H9 (cell line): ENCODE measurements around the gene FAM161B. TPM values are rescaled to one million over a fixed set of nuclear protein-coding genes. Genes with fewer than 3 reads are reported as not detected.

Source experiments
- DNase-seq: peaks from one replicate; pipeline ENCODE4 v3.0.0-alpha.2; 2017
- H2AFZ ChIP-seq: one replicate; pipeline ENCODE4 v1.6.1; 2013; ENCODE audit warnings: mild to moderate bottlenecking, low read length, control low read depth, moderate library complexity
- H2AK5ac ChIP-seq: 2 replicates; pipeline ENCODE4 v1.6.1; 2013; ENCODE audit warnings: low read length, control low read depth, mixed read lengths; ENCODE audit not compliant: insufficient read length
- H2BK120ac ChIP-seq: one replicate; pipeline ENCODE4 v1.6.1; 2013; ENCODE audit warnings: low read depth, mild to moderate bottlenecking, low read length, control low read depth, inconsistent platforms; ENCODE audit not compliant: poor library complexity, severe bottlenecking
- H2BK12ac ChIP-seq: 2 replicates; pipeline ENCODE4 v1.6.1; 2013; ENCODE audit warnings: low read length, control low read depth, mixed read lengths, low read depth; ENCODE audit not compliant: insufficient read length
- H2BK15ac ChIP-seq: 2 replicates; pipeline ENCODE4 v1.6.1; 2013; ENCODE audit warnings: low read depth, low read length, control low read depth
- H2BK20ac ChIP-seq: one replicate; pipeline ENCODE4 v1.6.1; 2013; ENCODE audit warnings: low read depth, mild to moderate bottlenecking, low read length, control low read depth, inconsistent platforms; ENCODE audit not compliant: poor library complexity, severe bottlenecking
- H2BK5ac ChIP-seq: 2 replicates; pipeline ENCODE4 v1.6.1; 2013; ENCODE audit warnings: low read length, control low read depth, mixed read lengths; ENCODE audit not compliant: insufficient read length
- H3K14ac ChIP-seq: 2 replicates; pipeline ENCODE4 v1.6.1; 2013; ENCODE audit warnings: low read length, control low read depth; ENCODE audit not compliant: insufficient read depth
- H3K18ac ChIP-seq: 2 replicates; pipeline ENCODE4 v1.6.1; 2013; ENCODE audit warnings: low read depth, mild to moderate bottlenecking, mixed read lengths, low read length, control low read depth; ENCODE audit not compliant: insufficient read length
- H3K23ac ChIP-seq: 2 replicates; pipeline ENCODE4 v1.6.1; 2013; ENCODE audit warnings: low read length, control low read depth, mixed read lengths, low read depth; ENCODE audit not compliant: insufficient read length
- H3K23me2 ChIP-seq: 2 replicates; pipeline ENCODE4 v1.6.1; 2013; ENCODE audit warnings: low read depth, mild to moderate bottlenecking, mixed read lengths, low read length, control low read depth; ENCODE audit not compliant: insufficient read length, poor library complexity, severe bottlenecking
- H3K27ac ChIP-seq: 2 replicates; pipeline ENCODE4 v1.5.1; 2013; ENCODE audit warnings: low read length, control low read depth, mixed read lengths, low read depth; ENCODE audit not compliant: insufficient read length
- H3K27me3 ChIP-seq: 2 replicates; pipeline ENCODE4 v1.6.1; 2013; ENCODE audit warnings: low read length, control low read depth, inconsistent platforms; ENCODE audit not compliant: insufficient read depth
- H3K4ac ChIP-seq: 2 replicates; pipeline ENCODE4 v1.6.1; 2013; ENCODE audit warnings: low read depth, mild to moderate bottlenecking, control low read depth, inconsistent platforms, low read length, moderate library complexity
- H3K4me1 ChIP-seq: 2 replicates; pipeline ENCODE4 v1.6.1; 2013; ENCODE audit warnings: low read length, control low read depth, inconsistent platforms; ENCODE audit not compliant: insufficient read depth
- H3K4me2 ChIP-seq: 2 replicates; pipeline ENCODE4 v1.6.1; 2013; ENCODE audit warnings: low read length, control low read depth, mixed read lengths; ENCODE audit not compliant: insufficient read length, insufficient read depth
- H3K56ac ChIP-seq: 2 replicates; pipeline ENCODE4 v1.6.1; 2013; ENCODE audit warnings: low read depth, mild to moderate bottlenecking, mixed read lengths, low read length, control low read depth; ENCODE audit not compliant: insufficient read length
- H3K79me1 ChIP-seq: 2 replicates; pipeline ENCODE4 v1.6.1; 2013; ENCODE audit warnings: low read depth, mild to moderate bottlenecking, moderate library complexity, low read length, control low read depth, inconsistent platforms; ENCODE audit not compliant: insufficient read depth, poor library complexity, severe bottlenecking
- H3K79me2 ChIP-seq: 2 replicates; pipeline ENCODE4 v1.6.1; 2013; ENCODE audit warnings: low read length, control low read depth, inconsistent platforms; ENCODE audit not compliant: insufficient read depth
- H3K9ac ChIP-seq: 2 replicates; pipeline ENCODE4 v1.6.1; 2013; ENCODE audit warnings: low read length, control low read depth, mixed read lengths; ENCODE audit not compliant: insufficient read length; ENCODE audit errors: extremely low read depth
- H3K9me3 ChIP-seq: one replicate; pipeline ENCODE4 v1.6.1; 2013; ENCODE audit warnings: low read depth, low read length, inconsistent platforms; ENCODE audit not compliant: control insufficient read depth
- H3T11ph ChIP-seq: one replicate; pipeline ENCODE4 v1.6.1; 2013; ENCODE audit warnings: mild to moderate bottlenecking, low read length, control low read depth, inconsistent platforms
- H4K20me1 ChIP-seq: one replicate; pipeline ENCODE4 v1.6.1; 2013; ENCODE audit not compliant: control insufficient read depth, insufficient read length, insufficient read depth
- H4K5ac ChIP-seq: 2 replicates; pipeline ENCODE4 v1.6.1; 2013; ENCODE audit warnings: low read depth, mild to moderate bottlenecking, mixed read lengths, low read length, control low read depth; ENCODE audit not compliant: insufficient read length
- H4K8ac ChIP-seq: replicated peaks from 2 replicates; pipeline ENCODE4 v1.6.1; 2013; ENCODE audit warnings: low read length, control low read depth, mixed read lengths, low read depth; ENCODE audit not compliant: insufficient read length
- H4K91ac ChIP-seq: 2 replicates; pipeline ENCODE4 v1.6.1; 2013; ENCODE audit warnings: low read depth, mild to moderate bottlenecking, moderate library complexity, mixed read lengths, low read length, control low read depth; ENCODE audit not compliant: insufficient read length
- H3K27ac Mint-ChIP-seq, 3 experiments: 2 replicates in 2 of 3; 3 replicates in 1 of 3; pipeline ENCODE4 v1.8.0; 2020 to 2021; ENCODE audit warnings: mixed read lengths in 3 of 3, mild to moderate bottlenecking in 1 of 3, moderate library complexity in 1 of 3
- H3K27me3 Mint-ChIP-seq: 2 replicates; pipeline ENCODE4 v1.8.0; 2021; ENCODE audit warnings: low read depth, mild to moderate bottlenecking, moderate library complexity, mixed read lengths
- H3K36me3 Mint-ChIP-seq, 3 experiments: 2 replicates in 2 of 3; 3 replicates in 1 of 3; pipeline ENCODE4 v1.8.0; 2020 to 2021; ENCODE audit warnings: low read depth in 3 of 3, mixed read lengths in 3 of 3; ENCODE audit not compliant: insufficient read depth in 1 of 3
- H3K4me1 Mint-ChIP-seq, 2 experiments: 2 replicates each; pipeline ENCODE4 v1.8.0; 2020; ENCODE audit warnings: mixed read lengths in 2 of 2
- H3K4me3 Mint-ChIP-seq, 2 experiments: 2 replicates in 1 of 2; 3 replicates in 1 of 2; pipeline ENCODE4 v1.8.0; 2020 to 2021; ENCODE audit warnings: mild to moderate bottlenecking in 2 of 2, mixed read lengths in 2 of 2, moderate library complexity in 1 of 2
- H3K9me3 Mint-ChIP-seq, 2 experiments: 2 replicates in 1 of 2; 3 replicates in 1 of 2; pipeline ENCODE4 v1.8.0; 2020; ENCODE audit warnings: mild to moderate bottlenecking in 2 of 2, mixed read lengths in 2 of 2, moderate library complexity in 1 of 2
- CTCF ChIP-seq: fragments of 200-600 bp; sonication (generic); conservative IDR thresholded peaks from 3 replicates; pipeline ENCODE4 v1.8.0; 2021; ENCODE audit warnings: antibody characterized with exemption, mild to moderate bottlenecking
- WGBS: extraction: QIAGEN DNeasy Blood & Tissue Kit; methylation state at CpG from one replicate; pipeline ENCODE4 v1.1.7; 2013; ENCODE audit warnings: missing lambda C conversion rate, low lambda C conversion rate, mixed read lengths; ENCODE audit not compliant: insufficient read length; ENCODE audit errors: extremely low coverage; 5-methylcytosine and 5-hydroxymethylcytosine counted together
- total RNA-seq: library from RNA; stranded (reverse); gene quantifications from 2 replicates; pipeline ENCODE4 v1.2.1, GENCODE V29; 2021

Gene FAM161B
- total RNA-seq, 1 experiment from 2014 or later = 0.92 TPM

GRCh38 chr14:73961192-73961591 lies 11.3 kb upstream of the FAM161B start:
- H3K79me1 ChIP-seq = no peaks in the 10 kb centered on the region
- H3T11ph ChIP-seq = no peak overlapping the region
- no peaks in the 10 kb centered on the region for H4K20me1 ChIP-seq
- WGBS = no CpG with 5 or more reads among the region's 12 CpGs
- H3K4me2 ChIP-seq = no peak overlapping the region
- no peak overlapping the region for H3K27ac ChIP-seq
- H3K4me3 Mint-ChIP-seq = no peak overlapping the region
- no peak overlapping the region for H2BK120ac ChIP-seq
- H3K23ac ChIP-seq = no peak overlapping the region
- H2BK12ac ChIP-seq = no peak overlapping the region
- H2BK5ac ChIP-seq = no peak overlapping the region
- no peaks in the 10 kb centered on the region for H3K27me3 ChIP-seq
- no peak overlapping the region for H4K5ac ChIP-seq
- H3K4me1 Mint-ChIP-seq = no peaks in the 10 kb centered on the region
- H3K4ac ChIP-seq = no peak overlapping the region
- no peaks in the 10 kb centered on the region for H3K23me2 ChIP-seq
- no peaks in the 10 kb centered on the region for H3K27me3 Mint-ChIP-seq
- no peak overlapping the region for H4K8ac ChIP-seq
- no peak overlapping the region for H3K27ac Mint-ChIP-seq
- H3K9ac ChIP-seq = no peak overlapping the region
- peaks cover 5 to 53% (median 41%) of the 10 kb centered on the region in 3 experiments; a peak in 5 of 7 replicates for H3K36me3 Mint-ChIP-seq
- no peak overlapping the region for H2BK15ac ChIP-seq
- no peaks in the 10 kb centered on the region for H3K79me2 ChIP-seq
- no peaks in the 10 kb centered on the region for H3K9me3 ChIP-seq
- no peak for DNase-seq
- no peak overlapping the region for H3K18ac ChIP-seq
- H2AK5ac ChIP-seq = no peak overlapping the region
- H2AFZ ChIP-seq = no peak overlapping the region
- H2BK20ac ChIP-seq = no peak overlapping the region
- no peak overlapping the region for H3K14ac ChIP-seq
- H3K4me1 ChIP-seq = no peaks in the 10 kb centered on the region
- no peak for TF ChIP-seq CTCF
- no peak overlapping the region for H3K56ac ChIP-seq
- H3K9me3 Mint-ChIP-seq = no peaks in the 10 kb centered on the region
- no peak overlapping the region for H4K91ac ChIP-seq
